T-cell (primary cell): ENCODE results near the gene GLIS2. TPM values are rescaled to one million over a fixed set of nuclear protein-coding genes. Genes with fewer than 3 reads are reported as not detected.

ENCODE experiments used
- ATAC-seq, 4 experiments: fragments of 200-7000 bp in 3 of 4; fragments of 150-1000 bp in 1 of 4; cut with Tn5 transposase; replicated peaks in 1 of 4; 1 replicate in 3 of 4; 2 replicates in 1 of 4; pipeline ENCODE4 v1.10.0; 2021; ENCODE audit warnings: moderate library complexity in 3 of 4, mild to moderate bottlenecking in 2 of 4, moderate number of reproducible peaks in 1 of 4
- CTCF ChIA-PET, 2 donors: fragments of 300-600 bp; sonication (Branson Sonifier 250); formaldehyde crosslinking; loops; one replicate each; lab custom pipeline; 2022; ENCODE audit warnings: antibody characterized with exemption in 2 of 2; lab: Charles Lee
- POLR2A ChIA-PET, 2 donors: fragments of 300-600 bp; sonication (Branson Sonifier 250); formaldehyde crosslinking; loops; one replicate each; lab custom pipeline; 2022; ENCODE audit warnings: antibody characterized with exemption in 2 of 2; lab: Charles Lee
- DNase-seq, 35 experiments: peaks; one replicate each; pipeline versions ENCODE4 v3.0.0 to v3.0.0-alpha.2; 2013 to 2023
- H3K27ac ChIP-seq: one replicate; pipeline ENCODE4 v1.5.1; 2013; ENCODE audit warnings: low read length
- H3K27me3 ChIP-seq, 2 experiments: replicated peaks in 1 of 2; 1 replicate in 1 of 2; 2 replicates in 1 of 2; pipeline versions ENCODE4 v1.6.1 to v1.7.0; 2013; ENCODE audit warnings: low read length in 1 of 2, mixed read lengths in 1 of 2; ENCODE audit not compliant: control insufficient read depth in 2 of 2, insufficient read depth in 2 of 2; ENCODE audit errors: extremely low read depth in 1 of 2
- H3K36me3 ChIP-seq, 2 donors: 1 replicate in 1 of 2; 2 replicates in 1 of 2; pipeline versions ENCODE4 v1.6.1 to v1.7.0; 2013; ENCODE audit warnings: low read length in 1 of 2; ENCODE audit not compliant: control insufficient read depth in 2 of 2, insufficient read depth in 1 of 2; ENCODE audit errors: extremely low read depth in 1 of 2
- H3K4me1 ChIP-seq, 2 experiments: 1 replicate in 1 of 2; 2 replicates in 1 of 2; pipeline versions ENCODE4 v1.6.1 to v1.7.0; 2013; ENCODE audit warnings: low read length in 2 of 2, mixed read lengths in 1 of 2; ENCODE audit not compliant: insufficient read depth in 2 of 2, control insufficient read depth in 1 of 2; ENCODE audit errors: extremely low read depth in 1 of 2
- H3K4me3 ChIP-seq, 2 donors: 1 replicate in 1 of 2; 2 replicates in 1 of 2; pipeline versions ENCODE4 v1.5.1 to v1.7.0; 2013; ENCODE audit warnings: mild to moderate bottlenecking in 2 of 2, low read length in 1 of 2, moderate library complexity in 1 of 2; ENCODE audit not compliant: control insufficient read depth in 1 of 2; ENCODE audit errors: extremely low read depth in 1 of 2
- H3K9me3 ChIP-seq: 2 replicates; pipeline ENCODE4 v1.7.0; 2013
- H3K27ac Mint-ChIP-seq, 2 donors: one replicate each; pipeline ENCODE4 v1.8.0; 2020 to 2021; ENCODE audit warnings: mild to moderate bottlenecking in 2 of 2, mixed read lengths in 2 of 2
- H3K27me3 Mint-ChIP-seq, 2 donors: one replicate each; pipeline ENCODE4 v1.8.0; 2021 to 2022; ENCODE audit warnings: mixed read lengths in 2 of 2
- H3K36me3 Mint-ChIP-seq: one replicate; pipeline ENCODE4 v1.8.0; 2021; ENCODE audit warnings: mixed read lengths
- H3K4me1 Mint-ChIP-seq, 3 donors: one replicate each; pipeline ENCODE4 v1.8.0; 2020 to 2022; ENCODE audit warnings: mixed read lengths in 3 of 3, mild to moderate bottlenecking in 1 of 3
- H3K4me3 Mint-ChIP-seq, 3 donors: one replicate each; pipeline ENCODE4 v1.8.0; 2020 to 2022; ENCODE audit warnings: mild to moderate bottlenecking in 3 of 3, mixed read lengths in 3 of 3, moderate library complexity in 3 of 3
- H3K9me3 Mint-ChIP-seq, 3 donors: one replicate each; pipeline ENCODE4 v1.8.0; 2020 to 2022; ENCODE audit warnings: mixed read lengths in 3 of 3
- WGBS: methylation state at CpG from one replicate; pipeline ENCODE4 v1.1.5; 2013; ENCODE audit warnings: missing lambda C conversion rate; ENCODE audit not compliant: insufficient coverage; 5-methylcytosine and 5-hydroxymethylcytosine counted together
- total RNA-seq, 35 experiments: library from RNA in 6 of 35; stranded (reverse) in 6 of 35; fragments of 120-200 nt in 1 of 35; gene quantifications; one replicate each; pipeline versions ENCODE4 v1.2.1 to v1.2.4 and lab custom pipeline; 2013 to 2026

The GLIS2 gene
- total RNA-seq, 5 donors from 2014 or later (not counting 1 experiment from before 2014, with no cell fraction given) = 0.18 to 0.20 (median 0.19) TPM; not detected in 2

- ChIA-PET POLR2A (no interaction called here), CTCF (interaction anchor here in 1 of 2 donors (0.6 kb wide), 1 partner anchor 37 kb away, joined by 3 read pairs; no protein-coding TSS in a partner anchor)
- Histone ChIP-seq H3K27ac (no peak overlapping the region), H3K4me3 (no peak overlapping the region), H3K9me3 (no peaks in the 10 kb centered on the region), H3K4me1 (peaks cover 0 to 9% of the 10 kb centered on the region in 2 experiments), H3K27me3 (no peaks in the 10 kb centered on the region), H3K36me3 (peaks cover 12 to 77% of the 10 kb centered on the region in 2 donors)
- ATAC-seq (no peak), DNase-seq (no peak)
- Mint-ChIP-seq H3K27ac (no peak overlapping the region), H3K4me3 (no peak overlapping the region), H3K4me1 (peaks cover 0 to 6% (median 0%) of the 10 kb centered on the region in 3 donors), H3K36me3 (peaks cover 11% of the 10 kb centered on the region), H3K9me3 (no peaks in the 10 kb centered on the region), H3K27me3 (no peaks in the 10 kb centered on the region)
- WGBS = 91% methylated on average over 32 of the region's 37 CpGs
These were observed 48.5 kb downstream of the GLIS2 start for GRCh38 chr16:4364196-4365013.

GRCh38 chr16:4365014-4365406 lies 49.1 kb downstream of the GLIS2 start:
- Histone ChIP-seq H3K27me3 (no peaks in the 10 kb centered on the region), H3K9me3 (no peaks in the 10 kb centered on the region), H3K4me1 (peaks cover 0 to 7% of the 10 kb centered on the region in 2 experiments), H3K27ac (no peak overlapping the region), H3K4me3 (no peak overlapping the region), H3K36me3 (peaks cover 11 to 73% of the 10 kb centered on the region in 2 donors)
- no peak for DNase-seq
- H3K27ac Mint-ChIP-seq = no peak overlapping the region
- WGBS = 90% methylated on average over 9 of the region's 10 CpGs
- peaks cover 0 to 6% (median 0%) of the 10 kb centered on the region in 3 donors for H3K4me1 Mint-ChIP-seq
- ChIA-PET POLR2A (no interaction called here), CTCF (interaction anchor here in 1 of 2 donors (0.6 kb wide), 1 partner anchor 37 kb away, joined by 3 read pairs; no protein-coding TSS in a partner anchor)
- ATAC-seq = peak in 1 of 4 experiments; percentile 8
- H3K9me3 Mint-ChIP-seq = no peaks in the 10 kb centered on the region
- peaks cover 11% of the 10 kb centered on the region for H3K36me3 Mint-ChIP-seq
- H3K27me3 Mint-ChIP-seq = no peaks in the 10 kb centered on the region
- H3K4me3 Mint-ChIP-seq = no peak overlapping the region

GRCh38 chr16:4365615-4366014 lies 49.7 kb downstream of the GLIS2 start:
- Mint-ChIP-seq H3K9me3 (no peaks in the 10 kb centered on the region), H3K4me3 (no peak overlapping the region)
- WGBS = 92% methylated on average over 11 of the region's 12 CpGs

GRCh38 chr16:4366016-4366415 lies 50.1 kb downstream of the GLIS2 start:
- Histone ChIP-seq H3K4me1 (peaks cover 0 to 13% of the 10 kb centered on the region in 2 experiments), H3K9me3 (no peaks in the 10 kb centered on the region), H3K36me3 (peaks cover 7 to 63% of the 10 kb centered on the region in 2 donors), H3K27ac (no peak overlapping the region), H3K4me3 (no peak overlapping the region), H3K27me3 (no peaks in the 10 kb centered on the region)
- ChIA-PET POLR2A (interaction anchor here in 1 of 2 donors (0.6 kb wide), 1 partner anchor 29 kb away, joined by 3 read pairs; no protein-coding TSS in a partner anchor), CTCF (no interaction called here)
- DNase-seq (no peak), ATAC-seq (no peak)
- peaks cover 0 to 8% (median 0%) of the 10 kb centered on the region in 3 donors for H3K4me1 Mint-ChIP-seq
- H3K9me3 Mint-ChIP-seq = no peaks in the 10 kb centered on the region
- H3K4me3 Mint-ChIP-seq = no peak overlapping the region
- WGBS = 91% methylated on average over 12 of the region's 13 CpGs
- H3K27me3 Mint-ChIP-seq = no peaks in the 10 kb centered on the region
- H3K27ac Mint-ChIP-seq = no peak overlapping the region
- peaks cover 11% of the 10 kb centered on the region for H3K36me3 Mint-ChIP-seq

More at GRCh38 chr16:4365615-4366014, 49.7 kb downstream of the GLIS2 start:
- CTCF ChIA-PET = no interaction called here
- POLR2A ChIA-PET = no interaction called here
- Histone ChIP-seq H3K27ac (no peak overlapping the region), H3K27me3 (no peaks in the 10 kb centered on the region), H3K36me3 (peaks cover 7 to 67% of the 10 kb centered on the region in 2 donors), H3K4me1 (peaks cover 0 to 10% of the 10 kb centered on the region in 2 experiments), H3K9me3 (no peaks in the 10 kb centered on the region), H3K4me3 (no peak overlapping the region)
- peaks cover 11% of the 10 kb centered on the region for H3K36me3 Mint-ChIP-seq
- no peak for ATAC-seq
- no peak overlapping the region for H3K27ac Mint-ChIP-seq
- H3K4me1 Mint-ChIP-seq = peaks cover 0 to 8% (median 0%) of the 10 kb centered on the region in 3 donors
- DNase-seq = no peak
- H3K27me3 Mint-ChIP-seq = no peaks in the 10 kb centered on the region

- DNase-seq = no peak
- peaks cover 9% of the 10 kb centered on the region for H3K36me3 Mint-ChIP-seq
- H3K27ac Mint-ChIP-seq = peak overlapping the region in 1 of 2 donors; percentile 34
- no peak overlapping the region for H3K27ac ChIP-seq
- H3K36me3 ChIP-seq = peaks cover 0 to 49% of the 10 kb centered on the region in 2 donors
- ATAC-seq = no peak
- no peaks in the 10 kb centered on the region for H3K27me3 Mint-ChIP-seq
- H3K9me3 Mint-ChIP-seq = no peaks in the 10 kb centered on the region
- peaks cover 0 to 11% (median 6%) of the 10 kb centered on the region in 3 donors for H3K4me1 Mint-ChIP-seq
- no peaks in the 10 kb centered on the region for H3K27me3 ChIP-seq
- no peak overlapping the region for H3K4me3 Mint-ChIP-seq
- CTCF ChIA-PET = no interaction called here
- H3K4me3 ChIP-seq = no peak overlapping the region
- WGBS = 97% methylated on average over 4 of the region's 5 CpGs
- no peaks in the 10 kb centered on the region for H3K9me3 ChIP-seq
- H3K4me1 ChIP-seq = peaks cover 4 to 23% of the 10 kb centered on the region in 2 experiments
- POLR2A ChIA-PET = no interaction called here
These were observed 51.6 kb downstream of the GLIS2 start for GRCh38 chr16:4367393-4367856.

GRCh38 chr16:4369007-4369733 lies 53.3 kb downstream of the GLIS2 start:
- ATAC-seq (no peak), DNase-seq (no peak)
- Histone ChIP-seq H3K27ac (no peak overlapping the region), H3K4me3 (no peak overlapping the region), H3K27me3 (no peaks in the 10 kb centered on the region), H3K36me3 (peaks cover 0 to 37% of the 10 kb centered on the region in 2 donors), H3K4me1 (peaks cover 4 to 40% of the 10 kb centered on the region in 2 experiments), H3K9me3 (no peaks in the 10 kb centered on the region)
- 88% methylated on average over 12 of the region's 13 CpGs for WGBS
- no peaks in the 10 kb centered on the region for H3K9me3 Mint-ChIP-seq
- peaks cover 12 to 21% (median 15%) of the 10 kb centered on the region in 3 donors for H3K4me1 Mint-ChIP-seq
- no peak overlapping the region for H3K4me3 Mint-ChIP-seq
- H3K36me3 Mint-ChIP-seq = peaks cover 6% of the 10 kb centered on the region
- ChIA-PET CTCF (interaction anchor here in 1 of 2 donors (0.5 to 0.7 kb wide), 2 partner anchors 11 to 29 kb away, joined by 3 to 5 read pairs; no protein-coding TSS in a partner anchor), POLR2A (no interaction called here)
- peak overlapping the region in 1 of 2 donors; percentile 34 for H3K27ac Mint-ChIP-seq
- no peaks in the 10 kb centered on the region for H3K27me3 Mint-ChIP-seq
